Mucosa of gallbladder (tissue), 1 donor: ENCODE measurements around the gene RPS6KB1. TPM values are rescaled to one million over a fixed set of nuclear protein-coding genes. Genes with fewer than 3 reads are reported as not detected.
"Not testable (repeated sequence)": the region's sequence is repeated elsewhere in the genome, so short reads cannot be mapped to it uniquely, and the experiment has no call there.

Experiments used
- DNase-seq: peaks from one replicate; pipeline ENCODE4 v3.0.0-alpha.2; 2020; ENCODE audit warnings: low spot score
- total RNA-seq: library from RNA; stranded (reverse); gene quantifications from one replicate; pipeline ENCODE4 v1.2.1, GENCODE V29; 2021
- donor health status: DM: no; HTN: no; CAD: no.

Gene RPS6KB1
- total RNA-seq, 1 donor from 2014 or later = 27.3 TPM

- DNase-seq = not testable (repeated sequence)
These were observed 47.8 kb downstream of the RPS6KB1 start for GRCh38 chr17:59940697-59941096.

DNA sequence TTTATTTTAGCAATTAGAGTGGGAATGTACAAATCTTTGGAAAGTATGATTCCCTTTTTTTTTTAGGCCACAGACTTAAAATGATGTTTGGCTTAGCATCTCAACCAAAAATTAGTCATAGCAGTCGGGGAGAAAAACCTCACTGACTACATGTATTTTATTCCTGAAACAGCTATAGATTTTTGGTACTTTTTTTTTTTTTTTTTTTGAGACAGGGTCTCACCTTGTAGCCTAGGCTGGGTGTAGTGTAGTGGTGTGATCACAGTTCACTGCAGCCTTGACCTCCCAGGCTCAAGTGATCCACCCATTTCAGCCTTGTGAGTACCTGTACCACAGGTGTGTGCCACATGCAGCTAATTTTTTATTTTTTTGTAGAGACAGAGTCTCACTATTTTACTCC, 48.2 kb downstream of the RPS6KB1 start:
- no peak for DNase-seq

GRCh38 chr17:59946433-59946832, 53.5 kb downstream of the RPS6KB1 start:
- DNase-seq = not testable (repeated sequence)

- not testable (repeated sequence) for DNase-seq
These were observed 54.4 kb downstream of the RPS6KB1 start for GRCh38 chr17:59947310-59947709.

DNA sequence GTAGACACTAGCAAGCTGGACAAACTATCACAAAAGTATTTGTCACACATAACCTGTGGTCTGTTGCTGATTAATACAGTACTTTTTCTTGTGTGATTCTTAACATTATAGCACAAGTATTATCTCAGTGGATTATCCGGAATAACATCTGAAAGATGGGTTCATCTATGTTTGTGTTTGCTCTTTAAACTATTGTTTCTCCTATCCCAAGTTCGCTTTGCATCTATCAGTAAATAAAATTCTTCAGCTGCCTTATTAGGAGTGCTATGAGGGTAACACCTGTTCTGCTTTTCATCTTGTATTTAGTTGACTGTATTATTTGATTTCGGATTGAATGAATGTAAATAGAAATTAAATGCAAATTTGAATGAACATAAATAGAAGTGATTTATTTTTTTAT, 57.1 kb downstream of the RPS6KB1 start:
- DNase-seq = no peak

- no peak for DNase-seq
These were observed 61.9 kb downstream of the RPS6KB1 start for GRCh38 chr17:59954856-59955255.

GRCh38 chr17:59959574-59959973, 66.7 kb downstream of the RPS6KB1 start:
- DNase-seq = not testable (repeated sequence)

- no peak for DNase-seq
These were observed 69.9 kb downstream of the RPS6KB1 start for GRCh38 chr17:59962739-59963318.

DNA sequence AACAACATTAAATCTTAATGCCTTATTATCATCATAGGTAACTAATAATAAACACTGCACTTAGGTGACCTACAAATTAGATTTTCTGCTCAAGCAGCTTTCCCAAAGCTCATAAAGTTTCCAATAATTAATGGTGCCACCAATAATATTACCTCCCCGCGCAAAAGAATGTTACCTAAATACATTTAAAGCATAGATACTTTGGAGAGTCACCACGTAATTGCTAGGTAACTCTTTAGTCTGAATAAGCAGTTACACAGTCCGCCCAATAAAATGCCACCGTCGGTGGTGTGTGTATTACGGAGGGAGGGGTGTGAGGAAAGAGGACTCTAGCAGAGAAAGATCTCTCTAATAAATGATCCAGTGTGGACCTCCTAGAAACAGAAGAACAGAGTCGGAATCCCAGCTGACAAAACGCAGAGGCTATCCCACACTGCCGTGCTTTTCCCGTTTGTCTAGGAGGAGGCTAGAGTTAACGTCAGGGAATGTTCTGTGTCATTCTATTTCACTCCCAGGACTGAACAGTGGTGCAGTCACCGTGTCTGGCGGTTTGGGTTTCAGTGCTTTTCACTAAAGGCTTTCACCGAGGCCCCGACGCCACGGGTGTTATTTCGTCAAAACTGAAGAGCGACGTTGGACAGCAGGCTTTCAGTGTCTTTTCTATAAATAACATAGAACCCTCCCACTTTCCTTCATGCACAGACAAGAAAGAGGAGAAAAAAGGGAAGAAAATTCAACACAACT, 71.0 kb downstream of the RPS6KB1 start:
- peak; percentile 37 for DNase-seq

GRCh38 chr17:59964482-59965328, 71.8 kb downstream of the RPS6KB1 start, which contains the start of gene RNFT1:
TSS of gene RNFT1 (minus strand) at chr17:59964740. CDS start at chr17:59964663, 77 bp downstream.
- DNase-seq = peak; percentile 89

- DNase-seq = not testable (repeated sequence)
These were observed 78.8 kb downstream of the RPS6KB1 start for GRCh38 chr17:59971771-59972170.

DNA sequence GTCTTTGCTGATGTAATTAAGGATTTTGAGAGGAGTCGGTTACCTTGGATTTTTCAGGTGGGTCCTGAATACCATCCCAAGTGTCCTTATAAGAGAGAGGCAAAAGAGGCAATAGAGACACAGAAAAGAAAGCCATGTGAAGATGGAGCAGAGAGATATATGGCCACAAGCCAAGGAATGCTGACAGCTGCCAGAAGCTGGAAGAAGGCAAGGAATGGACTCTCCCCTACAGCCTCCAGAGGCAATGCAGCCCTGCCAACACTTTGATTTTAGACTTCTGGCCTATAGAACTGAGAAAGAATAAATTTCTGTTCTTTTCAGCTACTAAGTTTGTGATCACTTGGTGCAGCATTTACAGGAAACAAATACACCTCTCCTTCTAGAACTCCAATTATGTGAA, 79.9 kb downstream of the RPS6KB1 start:
- DNase-seq = no peak

DNA sequence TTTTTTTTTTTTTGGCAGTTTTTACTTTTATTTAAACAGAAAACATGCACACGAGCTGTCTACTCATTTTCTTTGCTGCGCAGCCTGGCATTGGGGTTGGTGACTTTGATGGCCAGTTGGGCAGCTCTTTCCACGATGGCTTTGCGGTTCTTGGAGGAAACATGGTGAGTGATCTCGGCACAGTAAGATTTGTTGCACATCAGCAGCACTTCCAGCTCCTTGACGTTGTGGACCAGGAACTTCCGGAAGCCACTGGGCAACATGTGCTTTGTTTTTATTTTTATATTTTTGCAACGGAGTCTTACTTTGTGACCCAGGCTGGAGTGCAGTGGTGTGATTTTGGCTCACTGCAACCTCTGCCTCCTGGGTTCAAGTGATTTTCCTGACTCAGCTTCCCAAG, 80.6 kb downstream of the RPS6KB1 start:
- not testable (repeated sequence) for DNase-seq

DNA sequence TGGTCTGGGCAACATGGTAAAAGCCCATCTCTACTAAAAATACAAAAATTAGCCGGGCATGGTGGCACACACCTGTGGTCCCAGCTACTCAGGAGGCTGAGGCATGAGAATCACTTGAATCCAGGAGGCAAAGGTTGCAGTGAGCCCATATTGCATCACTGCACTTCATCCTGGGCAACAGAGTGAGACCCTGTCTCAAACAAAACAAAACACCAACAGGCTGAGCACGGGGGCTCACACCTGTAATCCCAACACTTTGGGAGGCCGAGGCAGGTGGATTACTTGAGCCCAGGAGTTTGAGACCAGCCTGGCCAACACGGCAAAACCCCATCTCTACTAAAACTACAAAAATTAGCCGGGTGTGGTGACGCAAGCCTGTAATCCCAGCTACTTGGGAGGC, 82.2 kb downstream of the RPS6KB1 start:
- not testable (repeated sequence) for DNase-seq

DNA sequence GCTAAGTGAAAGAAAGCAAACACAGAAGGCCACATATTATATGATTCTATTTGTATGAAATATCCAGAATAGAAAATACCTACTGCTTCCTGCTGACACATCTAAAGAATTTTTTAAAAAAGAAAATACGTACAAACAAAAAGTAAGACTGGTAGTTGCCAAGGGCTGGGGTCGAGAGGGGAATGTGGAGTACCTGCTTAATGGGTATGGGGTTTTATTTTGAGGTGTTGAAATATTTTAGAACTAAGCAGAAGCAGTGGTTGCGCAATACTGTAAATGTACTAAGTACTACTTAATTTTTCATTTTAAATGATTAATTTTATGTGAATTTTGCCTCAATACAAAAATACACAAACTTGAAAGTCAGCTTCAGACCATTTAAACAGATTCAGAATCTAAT, 103.7 kb downstream of the RPS6KB1 start:
- not testable (repeated sequence) for DNase-seq

Other genes with a start within 250 kb of the RPS6KB1 start
- 17.2 TPM for gene PTRH2, start 185.7 kb upstream of the RPS6KB1 start, total RNA-seq
- gene VMP1, start 185.5 kb upstream of the RPS6KB1 start, total RNA-seq = 167 TPM
- gene TUBD1, start 178 bp upstream of the RPS6KB1 start, total RNA-seq = 8.6 TPM
- 21.4 TPM for gene RNFT1, start 71.6 kb downstream of the RPS6KB1 start, total RNA-seq
- gene HEATR6, start 185.8 kb downstream of the RPS6KB1 start, total RNA-seq = 21.8 TPM